GM12864 (cell line): Measurements from ENCODE around the gene KIF13A.

ENCODE experiments used
- DNase-seq: peaks from one replicate; pipeline ENCODE4 v3.0.0-alpha.2; 2011; ENCODE audit warnings: low read depth
- H3K4me3 ChIP-seq: 2 replicates; pipeline ENCODE4 v1.5.1; 2011; ENCODE audit warnings: mild to moderate bottlenecking, low read depth, low read length, control low read depth
- TF ChIP-seq, protein P1 (sequence below): IDR thresholded peaks from 2 replicates; pipeline ENCODE4 v1.5.1; 2011; ENCODE audit warnings: low read depth, mild to moderate bottlenecking, moderate library complexity, low read length, control low read depth, inconsistent platforms; ENCODE audit errors: missing control alignments

KIF13A gene

DNA sequence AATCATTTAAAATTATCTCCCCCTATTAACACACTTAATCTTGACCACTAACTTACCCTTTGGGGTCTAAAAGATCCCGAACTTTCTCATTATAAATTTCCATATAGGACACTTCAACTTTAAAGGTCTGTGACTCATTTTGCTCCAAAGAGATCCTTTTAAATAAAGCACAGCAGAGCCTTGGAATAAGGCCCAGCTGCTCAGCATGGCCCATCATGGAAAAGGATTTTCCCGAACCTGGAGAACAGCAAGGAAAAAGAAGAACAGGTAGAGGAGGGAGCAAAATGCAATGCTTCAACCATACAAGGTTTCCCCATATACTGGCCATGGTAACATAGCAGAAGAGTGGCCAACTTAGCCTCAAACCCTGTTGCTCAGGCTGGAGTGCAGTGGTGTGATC, 132.1 kb downstream of the KIF13A start:
- TF ChIP-seq, protein P1, sequence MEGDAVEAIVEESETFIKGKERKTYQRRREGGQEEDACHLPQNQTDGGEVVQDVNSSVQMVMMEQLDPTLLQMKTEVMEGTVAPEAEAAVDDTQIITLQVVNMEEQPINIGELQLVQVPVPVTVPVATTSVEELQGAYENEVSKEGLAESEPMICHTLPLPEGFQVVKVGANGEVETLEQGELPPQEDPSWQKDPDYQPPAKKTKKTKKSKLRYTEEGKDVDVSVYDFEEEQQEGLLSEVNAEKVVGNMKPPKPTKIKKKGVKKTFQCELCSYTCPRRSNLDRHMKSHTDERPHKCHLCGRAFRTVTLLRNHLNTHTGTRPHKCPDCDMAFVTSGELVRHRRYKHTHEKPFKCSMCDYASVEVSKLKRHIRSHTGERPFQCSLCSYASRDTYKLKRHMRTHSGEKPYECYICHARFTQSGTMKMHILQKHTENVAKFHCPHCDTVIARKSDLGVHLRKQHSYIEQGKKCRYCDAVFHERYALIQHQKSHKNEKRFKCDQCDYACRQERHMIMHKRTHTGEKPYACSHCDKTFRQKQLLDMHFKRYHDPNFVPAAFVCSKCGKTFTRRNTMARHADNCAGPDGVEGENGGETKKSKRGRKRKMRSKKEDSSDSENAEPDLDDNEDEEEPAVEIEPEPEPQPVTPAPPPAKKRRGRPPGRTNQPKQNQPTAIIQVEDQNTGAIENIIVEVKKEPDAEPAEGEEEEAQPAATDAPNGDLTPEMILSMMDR, result no peak
- no peak overlapping the region for H3K4me3 ChIP-seq
- no peak for DNase-seq

DNA sequence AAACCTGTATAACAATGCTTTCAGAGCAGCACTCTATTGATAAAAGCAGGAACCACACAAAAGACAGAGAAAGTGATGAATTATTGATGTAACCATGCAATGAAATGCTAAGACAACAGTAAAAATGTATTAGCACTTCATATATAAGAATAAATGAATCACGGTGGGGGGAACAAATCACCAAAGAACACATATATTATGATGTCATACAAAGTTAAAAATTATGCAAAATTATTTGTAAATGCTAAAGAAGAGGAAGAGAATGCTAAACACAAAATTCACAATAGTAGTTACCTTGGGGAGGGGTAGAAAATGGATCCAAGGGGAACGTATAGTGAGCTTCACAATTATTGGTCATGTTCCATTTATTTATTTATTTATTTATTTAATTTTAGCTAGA, 133.9 kb downstream of the KIF13A start:
- DNase-seq, result no peak
- no peak overlapping the region for H3K4me3 ChIP-seq
- TF ChIP-seq, protein P1, result no peak

DNA sequence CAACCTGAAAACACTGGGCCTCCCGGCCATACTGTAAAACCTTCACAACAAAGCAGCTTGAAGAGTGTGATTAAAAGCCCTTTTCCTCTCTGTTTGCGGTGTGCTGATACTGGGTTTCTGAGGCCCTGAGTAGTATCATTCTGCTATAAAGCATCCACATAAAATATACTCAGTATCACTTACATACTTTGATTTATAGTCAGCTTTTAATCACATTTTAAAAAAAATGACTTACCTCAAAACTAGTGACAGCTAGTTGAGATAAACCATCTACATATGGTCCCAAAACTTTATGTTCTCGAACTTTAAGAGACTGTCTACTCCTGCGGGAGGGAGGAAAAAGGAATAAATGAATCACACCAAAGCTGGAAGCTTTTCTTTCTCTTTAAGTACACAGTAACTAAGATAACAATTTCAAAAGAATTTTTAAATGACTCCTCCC, 135.7 kb downstream of the KIF13A start:
- DNase-seq, result no peak

DNA sequence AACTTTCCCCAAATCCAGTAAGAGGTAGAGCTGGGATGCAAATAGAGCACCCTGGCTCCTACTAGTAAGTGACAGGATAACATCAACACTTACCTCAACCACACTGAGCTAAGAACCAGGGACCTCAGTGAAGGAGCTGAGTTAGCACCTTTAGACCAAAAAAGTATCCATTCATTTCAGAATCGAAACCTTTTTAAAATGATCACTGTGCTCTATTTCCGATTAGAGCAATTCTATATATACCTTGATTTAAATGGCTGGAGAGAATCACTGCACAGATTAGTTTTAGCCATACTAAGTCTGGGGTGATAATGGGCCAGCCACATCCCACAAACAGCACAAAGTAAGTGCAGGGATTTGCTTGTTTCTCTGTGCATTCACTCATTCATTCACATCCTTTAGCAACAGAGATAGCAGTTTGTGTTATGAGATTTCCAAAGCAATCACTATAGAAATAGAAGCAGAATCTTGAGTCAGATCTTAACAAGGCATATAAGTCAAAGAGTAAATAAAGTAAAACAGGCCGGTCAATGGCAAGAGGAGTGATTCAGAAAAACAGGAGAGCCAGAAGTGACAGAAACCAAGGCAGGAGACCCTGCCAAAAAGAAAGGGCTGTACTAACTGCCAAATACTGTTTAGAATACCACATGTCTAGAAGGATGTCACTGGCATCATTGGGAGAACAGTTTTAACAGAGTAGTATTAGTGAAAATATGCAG, 136.3 kb downstream of the KIF13A start:
- TF ChIP-seq, protein P1, result no peak
- DNase-seq, result no peak

More for the DNA sequence above, 135.7 kb downstream of the KIF13A start:
- TF ChIP-seq, protein P1, result no peak
- H3K4me3 ChIP-seq, result no peak overlapping the region

DNA sequence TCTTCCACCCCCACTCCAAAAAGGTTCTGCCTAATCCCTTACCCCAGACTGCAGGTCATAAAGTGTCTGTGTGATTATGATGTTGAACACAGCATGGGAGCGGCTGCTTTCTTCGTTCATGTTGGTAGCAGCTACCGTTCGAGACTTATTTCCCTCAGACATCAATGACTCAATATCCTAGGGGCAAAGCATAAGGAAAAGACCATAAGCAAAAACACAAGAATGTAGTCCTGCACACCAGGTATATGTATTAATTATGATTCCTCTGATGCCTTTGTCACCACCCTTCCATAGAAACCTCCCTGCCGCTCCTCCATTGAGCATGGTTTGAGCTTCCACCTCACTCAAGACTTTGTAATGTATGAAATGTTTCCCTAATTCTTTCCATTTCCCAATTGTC, 137.2 kb downstream of the KIF13A start:
- no peak overlapping the region for H3K4me3 ChIP-seq
- no peak for DNase-seq
- TF ChIP-seq, protein P1, result no peak

More for the DNA sequence above, 136.3 kb downstream of the KIF13A start:
- no peak overlapping the region for H3K4me3 ChIP-seq

DNA sequence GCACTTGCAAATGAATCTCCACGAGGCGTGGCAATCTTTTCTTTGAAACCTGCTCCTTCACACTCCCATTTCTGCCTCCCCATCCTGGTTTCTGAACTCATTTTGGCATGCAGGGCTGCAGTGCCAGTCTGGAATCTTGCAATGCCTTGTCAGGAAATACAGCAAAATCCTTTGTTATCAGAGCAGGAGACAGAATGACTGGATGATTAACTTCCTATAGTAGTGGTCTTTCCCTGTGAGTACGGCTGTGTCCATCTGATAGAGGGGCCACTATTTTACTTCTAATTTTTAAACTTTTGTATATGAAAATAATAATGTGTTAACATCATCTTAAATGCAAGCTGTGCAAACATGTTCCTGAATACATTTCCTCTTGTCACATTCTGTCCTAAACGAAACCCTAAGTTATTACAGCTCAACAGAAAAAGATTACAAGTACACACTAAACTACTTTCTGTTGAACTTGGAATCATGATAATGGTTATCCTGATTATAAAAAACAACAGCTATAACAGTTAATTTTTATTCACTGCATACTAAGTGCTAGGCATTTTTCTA, 140.2 kb downstream of the KIF13A start:
- DNase-seq, result no peak
- H3K4me3 ChIP-seq, result no peak overlapping the region
- TF ChIP-seq, protein P1, result no peak

DNA sequence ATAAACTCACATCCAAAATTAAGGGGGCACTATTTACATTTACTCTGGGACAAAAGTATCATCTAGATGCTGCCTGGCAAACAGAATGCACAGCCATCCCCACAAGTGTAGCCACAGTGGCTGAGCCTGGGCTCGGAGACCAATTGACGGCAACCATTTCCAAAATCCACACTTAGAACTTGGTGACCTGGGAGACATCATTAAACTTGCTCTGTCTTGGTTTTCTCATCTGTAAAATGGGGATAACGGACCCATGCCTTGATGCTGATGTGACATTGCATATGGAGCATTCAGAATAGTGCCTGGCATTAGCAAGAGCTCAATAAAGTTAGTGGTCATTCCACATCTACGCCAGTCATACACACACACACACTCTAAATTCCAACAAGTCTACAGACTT, 140.7 kb downstream of the KIF13A start:
- no peak overlapping the region for H3K4me3 ChIP-seq
- TF ChIP-seq, protein P1, result no peak
- no peak for DNase-seq
